ENCODE results near the gene DLEU7. TPM values are rescaled to one million over a fixed set of nuclear protein-coding genes. Genes with fewer than 3 reads are reported as not detected.

DLEU7 gene
- total RNA-seq, 1 donor from 2014 or later = not detected

DNA sequence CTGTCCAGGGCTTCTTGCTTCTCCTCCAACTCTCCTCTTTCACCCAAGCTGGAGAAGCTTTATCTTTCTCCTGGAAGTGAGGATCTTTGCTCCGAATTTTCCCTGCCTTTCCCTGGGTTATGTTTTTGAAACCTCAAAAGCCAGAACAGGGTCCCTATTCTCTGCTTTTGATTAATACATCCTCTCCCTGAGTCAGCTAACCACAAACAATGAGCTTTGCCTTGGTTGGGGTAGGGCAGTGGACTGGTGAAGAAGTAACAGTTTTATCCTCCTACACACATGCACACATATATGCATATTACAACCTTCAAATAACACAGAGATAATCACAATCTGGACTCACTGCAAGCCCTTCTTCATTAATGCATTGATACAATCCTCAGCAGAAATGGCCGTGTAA is 44.6 kb downstream of the DLEU7 start:
- peak; percentile 7 for DNase-seq (ENCODE audit: low read depth)
- Histone ChIP-seq H3K27me3 (ENCODE audit: control insufficient read depth, insufficient read depth, low read length) (no peaks in the 10 kb centered on the region), H3K36me3 (ENCODE audit: control insufficient read depth, insufficient read depth, low read length) (no peaks in the 10 kb centered on the region), H3K4me3 (ENCODE audit: low read depth, low read length) (no peak overlapping the region)
- TF ChIP-seq, protein P1, sequence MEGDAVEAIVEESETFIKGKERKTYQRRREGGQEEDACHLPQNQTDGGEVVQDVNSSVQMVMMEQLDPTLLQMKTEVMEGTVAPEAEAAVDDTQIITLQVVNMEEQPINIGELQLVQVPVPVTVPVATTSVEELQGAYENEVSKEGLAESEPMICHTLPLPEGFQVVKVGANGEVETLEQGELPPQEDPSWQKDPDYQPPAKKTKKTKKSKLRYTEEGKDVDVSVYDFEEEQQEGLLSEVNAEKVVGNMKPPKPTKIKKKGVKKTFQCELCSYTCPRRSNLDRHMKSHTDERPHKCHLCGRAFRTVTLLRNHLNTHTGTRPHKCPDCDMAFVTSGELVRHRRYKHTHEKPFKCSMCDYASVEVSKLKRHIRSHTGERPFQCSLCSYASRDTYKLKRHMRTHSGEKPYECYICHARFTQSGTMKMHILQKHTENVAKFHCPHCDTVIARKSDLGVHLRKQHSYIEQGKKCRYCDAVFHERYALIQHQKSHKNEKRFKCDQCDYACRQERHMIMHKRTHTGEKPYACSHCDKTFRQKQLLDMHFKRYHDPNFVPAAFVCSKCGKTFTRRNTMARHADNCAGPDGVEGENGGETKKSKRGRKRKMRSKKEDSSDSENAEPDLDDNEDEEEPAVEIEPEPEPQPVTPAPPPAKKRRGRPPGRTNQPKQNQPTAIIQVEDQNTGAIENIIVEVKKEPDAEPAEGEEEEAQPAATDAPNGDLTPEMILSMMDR (IDR thresholded peaks at IDR 0.05; ENCODE audit: insufficient read depth, low read length, poor library complexity, severe bottlenecking) = no peak

DNA sequence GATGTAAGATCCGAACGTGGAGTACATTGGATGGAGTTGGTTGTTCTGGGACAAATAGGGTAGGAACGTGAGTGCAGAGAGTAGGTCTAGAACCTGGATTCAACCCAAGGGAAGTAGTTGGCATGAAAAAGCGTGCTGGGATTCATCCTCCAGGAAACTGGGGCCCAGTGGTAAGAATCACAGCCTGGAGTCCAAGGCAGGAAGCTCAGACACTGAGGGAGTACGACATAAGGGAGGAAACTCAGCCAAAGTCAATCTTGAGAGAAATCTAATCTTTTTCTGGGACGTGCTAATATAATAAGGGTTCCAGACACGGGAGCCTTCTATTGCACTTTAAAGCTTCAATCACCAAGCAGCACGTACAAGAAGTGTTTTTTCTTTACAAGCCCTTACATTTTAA is 46.4 kb downstream of the DLEU7 start:
- Histone ChIP-seq H3K27me3 (ENCODE audit: control insufficient read depth, insufficient read depth, low read length) (no peaks in the 10 kb centered on the region), H3K36me3 (ENCODE audit: control insufficient read depth, insufficient read depth, low read length) (no peaks in the 10 kb centered on the region), H3K4me3 (ENCODE audit: low read depth, low read length) (no peak overlapping the region)
- TF ChIP-seq, protein P1 (IDR thresholded peaks at IDR 0.05; ENCODE audit: insufficient read depth, low read length, poor library complexity, severe bottlenecking) = no peak
- DNase-seq (ENCODE audit: low read depth) = no peak

DNA sequence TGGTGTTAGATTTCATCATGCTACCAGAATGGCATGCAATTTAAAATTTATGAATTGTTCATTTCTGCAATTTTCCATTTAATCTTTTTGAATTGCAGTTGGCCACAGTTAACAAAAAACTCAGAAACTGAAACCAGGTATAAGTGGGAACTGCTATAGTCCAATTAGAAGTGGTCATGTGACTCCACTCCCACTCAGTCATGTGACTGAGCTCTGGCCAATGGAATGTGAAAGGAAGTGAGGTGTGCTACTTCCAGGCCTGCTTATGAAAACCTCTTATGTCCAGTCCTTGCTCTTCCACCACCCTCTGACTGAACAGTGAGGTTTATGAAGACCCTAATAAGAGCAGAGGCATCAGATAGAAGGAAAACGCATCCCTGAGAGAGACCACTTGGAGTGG is 47.0 kb downstream of the DLEU7 start:
- Histone ChIP-seq H3K36me3 (ENCODE audit: control insufficient read depth, insufficient read depth, low read length) (no peaks in the 10 kb centered on the region), H3K27me3 (ENCODE audit: control insufficient read depth, insufficient read depth, low read length) (no peaks in the 10 kb centered on the region), H3K4me3 (ENCODE audit: low read depth, low read length) (no peak overlapping the region)
- TF ChIP-seq, protein P1 (IDR thresholded peaks at IDR 0.05; ENCODE audit: insufficient read depth, low read length, poor library complexity, severe bottlenecking) = no peak
- DNase-seq (ENCODE audit: low read depth) = no peak

DNA sequence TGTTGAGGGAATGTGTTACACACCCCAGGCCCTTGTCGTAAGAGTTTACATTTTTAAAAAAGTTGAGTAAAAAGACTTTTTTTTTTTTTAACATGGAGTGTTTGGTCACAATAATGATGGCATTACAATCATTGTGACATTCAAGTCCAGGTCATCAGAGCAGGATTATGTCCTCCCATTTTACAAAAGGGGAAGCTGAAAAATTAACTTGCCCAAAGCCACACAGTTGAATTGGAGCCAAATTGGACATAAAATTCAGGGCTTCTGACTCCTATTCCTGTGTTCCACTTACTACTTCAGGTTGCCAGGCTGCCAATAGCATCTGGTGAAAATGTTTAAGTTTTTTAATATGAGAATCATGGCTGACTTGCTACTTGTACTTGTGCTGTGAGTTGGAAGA is 49.3 kb downstream of the DLEU7 start:
- H3K36me3 ChIP-seq (ENCODE audit: control insufficient read depth, insufficient read depth, low read length) = no peaks in the 10 kb centered on the region
- TF ChIP-seq, protein P1 (IDR thresholded peaks at IDR 0.05; ENCODE audit: insufficient read depth, low read length, poor library complexity, severe bottlenecking) = no peak

DNA sequence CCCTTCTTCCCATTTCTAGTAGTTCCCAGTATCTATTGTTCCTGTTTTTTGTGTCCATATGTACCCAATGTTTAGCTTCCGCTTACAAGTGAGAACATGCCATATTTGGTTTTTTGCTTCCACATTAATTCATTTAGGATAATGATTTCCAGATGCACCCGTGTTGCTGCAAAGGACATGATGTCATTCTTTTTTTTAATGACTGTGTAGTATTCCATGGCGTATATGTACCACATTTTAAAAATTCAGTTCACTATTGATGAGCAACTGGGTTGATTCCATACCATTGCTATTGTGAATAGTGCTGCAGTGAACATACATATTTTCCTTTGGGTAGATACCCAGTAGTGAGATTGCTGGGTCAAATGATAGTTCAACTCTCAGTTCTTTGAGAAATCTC is 50.5 kb downstream of the DLEU7 start:
- TF ChIP-seq, protein P1 (IDR thresholded peaks at IDR 0.05; ENCODE audit: insufficient read depth, low read length, poor library complexity, severe bottlenecking) = no peak
- no peaks in the 10 kb centered on the region for H3K36me3 ChIP-seq (ENCODE audit: control insufficient read depth, insufficient read depth, low read length)
- H3K27me3 ChIP-seq (ENCODE audit: control insufficient read depth, insufficient read depth, low read length) = no peaks in the 10 kb centered on the region
- no peak overlapping the region for H3K4me3 ChIP-seq (ENCODE audit: low read depth, low read length)
- DNase-seq (ENCODE audit: low read depth) = no peak

More for the DNA sequence above, 49.3 kb downstream of the DLEU7 start:
- DNase-seq (ENCODE audit: low read depth) = no peak
- H3K27me3 ChIP-seq (ENCODE audit: control insufficient read depth, insufficient read depth, low read length) = no peaks in the 10 kb centered on the region
- H3K4me3 ChIP-seq (ENCODE audit: low read depth, low read length) = no peak overlapping the region

DNA sequence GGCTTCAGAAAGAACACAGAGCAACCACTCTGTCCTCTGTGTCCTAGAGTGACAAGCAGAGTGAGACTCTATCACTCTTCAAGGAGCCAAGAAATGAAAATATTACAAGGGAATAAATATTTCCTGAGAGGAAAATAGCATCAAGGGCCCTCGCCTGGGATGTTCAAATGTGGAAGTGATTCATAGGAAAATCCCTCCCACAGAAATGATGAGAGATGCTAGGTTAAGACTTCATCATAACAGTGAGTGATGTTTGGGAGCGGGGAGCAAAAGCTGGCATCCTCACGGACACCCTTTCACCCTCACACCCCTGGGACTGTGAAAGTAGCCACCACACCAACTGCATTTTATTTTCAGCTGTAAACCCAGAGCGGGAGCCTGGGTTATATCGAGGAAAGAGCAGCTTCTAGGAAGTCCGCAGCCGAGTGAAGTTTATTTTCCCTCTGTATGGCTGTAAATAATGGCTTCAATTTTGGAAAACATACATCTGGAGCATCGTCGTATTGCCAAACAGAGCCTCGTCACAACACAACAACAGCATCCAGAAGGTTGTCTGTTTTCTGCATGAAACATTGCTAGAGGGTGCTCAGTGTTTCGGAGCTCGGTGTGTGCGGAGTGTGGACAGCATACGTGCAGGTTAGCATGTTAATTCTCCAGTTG is 54.8 kb downstream of the DLEU7 start:
- TF ChIP-seq, protein P1 (IDR thresholded peaks at IDR 0.05; ENCODE audit: insufficient read depth, low read length, poor library complexity, severe bottlenecking) = no peak
- H3K36me3 ChIP-seq (ENCODE audit: control insufficient read depth, insufficient read depth, low read length) = no peaks in the 10 kb centered on the region

More for the DNA sequence above, 54.8 kb downstream of the DLEU7 start:
- no peak for DNase-seq (ENCODE audit: low read depth)
- Histone ChIP-seq H3K4me3 (ENCODE audit: low read depth, low read length) (no peak overlapping the region), H3K27me3 (ENCODE audit: control insufficient read depth, insufficient read depth, low read length) (no peaks in the 10 kb centered on the region)

Measured in kidney epithelial cell (primary cell).